HG03469 (cell line): ENCODE measurements around the gene CDC7.

ENCODE experiments used
- ATAC-seq: cut with Tn5 transposase; IDR thresholded peaks from one replicate; pipeline ENCODE4 v1.9.1; 2021; ENCODE audit warnings: mild to moderate bottlenecking, moderate library complexity, moderate number of reproducible peaks; ENCODE audit not compliant: unreplicated experiment

Gene CDC7

GRCh38 chr1:91548376-91549040, 47.9 kb downstream of the CDC7 start:
- no peak for ATAC-seq

DNA sequence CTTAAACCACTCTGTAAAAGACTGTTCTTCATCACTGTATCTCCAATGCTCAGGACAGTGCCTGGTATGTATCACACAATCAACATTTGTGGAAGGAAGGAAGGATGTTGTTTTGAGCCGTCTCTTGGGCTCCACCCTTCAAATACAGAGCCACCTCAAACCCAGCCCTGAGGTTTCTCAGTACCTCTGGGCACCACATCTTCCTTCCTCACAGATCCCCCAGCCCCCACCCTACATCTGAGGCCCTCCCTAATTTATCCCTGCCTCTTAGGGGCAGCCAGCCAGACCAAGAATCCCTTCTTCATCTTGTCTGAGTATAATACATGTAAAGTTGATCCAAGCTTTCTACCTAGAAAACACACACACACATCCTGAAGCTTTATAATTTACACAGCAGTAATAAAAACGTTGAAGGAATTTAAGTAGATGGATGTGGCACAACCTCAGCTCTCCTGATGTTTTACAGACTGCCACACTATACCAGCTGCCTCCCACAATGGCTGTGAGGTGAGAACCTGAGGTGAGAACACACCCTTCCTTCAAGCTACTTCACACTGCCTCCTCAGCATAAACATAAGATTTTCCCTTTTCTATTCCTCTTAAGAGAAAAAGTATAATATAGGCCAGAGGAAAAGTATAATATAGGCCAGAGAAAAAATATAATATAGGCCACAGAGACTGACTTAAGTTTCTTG, 48.5 kb downstream of the CDC7 start:
- ATAC-seq: no peak

DNA sequence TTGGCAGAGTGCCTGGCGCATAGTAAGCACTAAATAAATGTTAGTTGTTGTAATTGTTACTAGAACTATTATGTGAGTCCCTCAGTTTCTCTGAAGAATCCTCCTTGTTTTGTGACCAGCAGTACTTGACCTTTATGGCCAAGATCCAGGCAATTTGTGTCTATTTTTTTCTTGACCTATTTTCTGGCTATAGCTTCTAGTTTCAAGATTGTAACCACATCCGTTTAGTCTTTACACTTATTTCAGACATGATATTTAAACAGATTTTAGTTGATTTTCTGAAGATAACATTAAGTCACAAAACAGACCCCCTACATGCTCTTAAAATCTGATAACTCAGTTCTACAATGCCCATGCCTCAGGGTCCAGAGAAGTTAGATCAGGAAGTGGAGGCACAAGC, 50.3 kb downstream of the CDC7 start:
- no peak for ATAC-seq

DNA sequence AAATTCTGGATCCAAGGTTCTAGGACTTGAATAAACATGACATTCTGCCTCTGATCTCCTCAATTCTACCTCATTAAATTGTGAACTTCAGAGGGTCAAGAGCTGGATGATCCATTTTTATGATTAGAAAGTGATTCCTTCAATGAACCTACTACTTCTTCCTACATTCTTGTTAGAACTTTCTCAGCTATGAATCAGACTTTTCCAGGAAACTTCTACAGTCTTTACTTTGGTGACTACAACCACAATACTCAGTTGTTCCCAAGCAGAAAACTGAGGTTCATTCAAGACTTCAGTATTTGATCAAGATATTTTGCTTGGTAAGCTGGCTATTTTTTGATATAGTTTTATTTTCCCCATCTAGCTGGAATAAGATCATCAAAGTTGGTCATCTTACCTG, 51.4 kb downstream of the CDC7 start:
- ATAC-seq: no peak

- no peak for ATAC-seq
Measured at GRCh38 chr1:91552596-91552995, 51.9 kb downstream of the CDC7 start.

GRCh38 chr1:91553177-91553591, 52.5 kb downstream of the CDC7 start:
- ATAC-seq: no peak

GRCh38 chr1:91555074-91555730, 54.6 kb downstream of the CDC7 start:
- ATAC-seq: no peak

DNA sequence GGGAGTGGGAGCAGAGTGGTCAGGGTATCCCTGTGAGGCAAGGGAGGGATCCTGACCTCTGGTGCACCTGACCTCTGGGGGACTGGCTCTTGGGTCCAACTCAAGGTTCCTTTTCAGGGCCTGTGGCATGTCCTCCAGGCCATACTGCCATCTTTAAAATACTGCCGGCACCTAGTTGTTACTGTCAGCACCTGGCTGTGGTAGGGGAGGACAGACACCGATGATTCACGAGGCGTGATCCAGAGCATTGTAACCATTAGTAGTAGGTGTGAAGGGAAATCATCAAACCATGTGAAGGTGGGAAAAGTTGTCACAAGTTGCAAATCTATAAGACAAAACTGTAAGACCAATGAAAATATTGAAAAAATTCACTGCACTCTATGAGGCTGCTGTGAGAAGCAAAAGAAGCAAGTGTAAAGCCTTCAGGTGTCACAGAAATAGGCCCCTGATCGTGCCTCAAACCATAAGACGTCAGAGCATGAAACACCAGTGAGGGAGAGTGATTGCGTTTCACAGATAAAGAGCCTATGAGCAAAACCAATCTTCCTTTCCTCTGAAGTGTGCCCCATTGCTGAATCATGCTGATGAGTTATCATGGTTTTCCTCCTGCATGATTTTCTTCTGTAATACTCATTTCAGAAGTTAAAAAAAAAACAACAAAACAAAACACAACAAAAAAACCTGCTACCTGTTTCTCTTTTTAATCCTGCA, 55.3 kb downstream of the CDC7 start:
- ATAC-seq: no peak

- ATAC-seq: no peak
Measured at GRCh38 chr1:91556556-91556955, 55.9 kb downstream of the CDC7 start.

GRCh38 chr1:91557039-91557690, 56.5 kb downstream of the CDC7 start:
- no peak for ATAC-seq

GRCh38 chr1:91557826-91558225, 57.2 kb downstream of the CDC7 start:
- ATAC-seq: no peak

- ATAC-seq: no peak
Measured at GRCh38 chr1:91559046-91559750, 58.5 kb downstream of the CDC7 start.

- ATAC-seq: no peak
Measured at GRCh38 chr1:91559838-91560565, 59.4 kb downstream of the CDC7 start.

DNA sequence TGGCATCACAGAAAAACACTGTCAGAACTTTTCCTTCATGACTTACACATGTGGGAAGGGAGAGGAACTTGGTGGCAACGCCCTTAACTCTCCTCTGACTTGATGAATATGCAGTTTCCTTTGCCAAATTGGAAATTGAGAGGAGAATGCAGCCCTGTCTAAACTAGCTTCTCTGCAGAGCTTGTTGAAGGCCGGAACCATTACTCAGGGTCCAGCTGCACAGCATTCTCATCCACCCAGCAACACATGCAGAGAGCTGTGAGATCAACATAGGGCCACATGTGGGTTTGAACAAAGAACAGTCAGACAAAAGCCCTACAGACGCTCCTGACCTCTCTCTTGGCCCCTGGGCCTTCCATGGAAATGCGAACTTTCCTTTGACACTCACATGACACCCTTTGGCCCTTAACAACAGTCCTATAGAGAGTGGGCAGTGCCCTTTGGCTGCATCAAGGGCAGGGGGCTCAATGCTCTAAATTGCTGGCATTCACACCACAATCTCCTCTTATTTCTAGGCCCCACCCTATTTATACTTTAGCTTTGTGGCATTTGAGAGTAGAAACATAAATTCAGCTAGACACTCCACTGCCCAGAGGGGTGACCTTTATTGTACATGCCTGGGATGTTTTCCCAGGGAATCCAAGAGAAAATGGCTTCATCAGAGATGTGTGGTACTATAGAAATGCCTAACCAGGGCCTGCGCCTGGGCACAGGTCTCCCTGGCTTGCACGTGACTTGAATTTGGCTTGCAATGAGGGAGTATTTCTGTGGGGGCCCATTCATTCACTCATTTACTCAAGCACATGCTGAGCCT, 64.4 kb downstream of the CDC7 start:
- ATAC-seq: no peak

- ATAC-seq: no peak
Measured at GRCh38 chr1:91567583-91567982, 66.9 kb downstream of the CDC7 start.

- ATAC-seq: no peak
Measured at GRCh38 chr1:91568261-91568660, 67.6 kb downstream of the CDC7 start.

DNA sequence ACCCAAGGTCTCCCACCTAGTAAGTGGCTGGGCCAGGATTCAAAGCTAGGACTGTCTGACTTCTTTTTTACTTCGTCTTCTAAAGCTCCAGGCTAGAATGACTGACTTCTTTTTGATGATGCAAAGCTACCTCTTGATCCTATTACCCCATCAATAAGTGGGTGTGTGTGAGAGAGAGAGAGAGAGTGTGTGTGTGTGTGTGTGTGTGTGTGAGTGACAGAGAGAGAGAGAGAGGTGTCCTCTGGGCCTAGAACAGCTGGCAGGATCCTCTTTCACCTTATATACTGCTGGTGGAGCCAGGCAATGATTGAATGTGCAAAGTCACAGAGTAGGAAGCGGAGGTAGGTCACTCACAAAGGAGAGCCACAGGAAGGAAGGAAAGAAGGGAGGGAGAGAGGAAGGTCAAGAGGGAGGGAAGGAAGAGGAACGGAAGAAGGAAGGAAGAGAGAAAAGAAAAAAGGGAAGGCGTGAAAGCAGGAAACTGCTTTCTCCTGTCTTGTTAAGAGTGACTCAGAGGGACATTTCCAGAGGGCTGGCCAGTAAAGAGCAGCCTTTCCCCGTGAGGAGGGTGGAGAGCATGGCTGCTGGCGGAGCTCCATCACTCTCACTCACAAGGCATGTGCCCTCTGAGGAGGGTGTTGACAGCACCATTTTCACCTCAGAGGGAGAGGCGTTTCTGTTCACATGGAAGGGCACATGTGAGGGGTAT, 68.9 kb downstream of the CDC7 start:
- no peak for ATAC-seq

DNA sequence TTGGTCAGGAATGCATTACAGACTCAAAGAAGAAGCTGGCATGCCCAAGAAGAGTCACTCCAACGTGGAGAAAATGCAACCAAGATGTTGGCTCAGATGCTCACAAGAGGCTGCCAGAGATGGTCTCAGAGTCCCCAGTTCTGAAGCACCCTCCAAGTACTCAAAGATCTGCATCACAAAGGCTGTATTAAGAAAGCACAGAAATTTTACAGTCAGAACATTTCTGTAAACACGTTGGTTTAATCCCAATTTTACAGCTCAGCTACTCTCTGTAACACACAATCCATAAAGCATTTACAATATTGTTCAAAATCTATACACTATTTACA, 69.4 kb downstream of the CDC7 start:
- ATAC-seq: no peak
